Measurements from ENCODE around the gene RAB11FIP4.

RAB11FIP4 gene

DNA sequence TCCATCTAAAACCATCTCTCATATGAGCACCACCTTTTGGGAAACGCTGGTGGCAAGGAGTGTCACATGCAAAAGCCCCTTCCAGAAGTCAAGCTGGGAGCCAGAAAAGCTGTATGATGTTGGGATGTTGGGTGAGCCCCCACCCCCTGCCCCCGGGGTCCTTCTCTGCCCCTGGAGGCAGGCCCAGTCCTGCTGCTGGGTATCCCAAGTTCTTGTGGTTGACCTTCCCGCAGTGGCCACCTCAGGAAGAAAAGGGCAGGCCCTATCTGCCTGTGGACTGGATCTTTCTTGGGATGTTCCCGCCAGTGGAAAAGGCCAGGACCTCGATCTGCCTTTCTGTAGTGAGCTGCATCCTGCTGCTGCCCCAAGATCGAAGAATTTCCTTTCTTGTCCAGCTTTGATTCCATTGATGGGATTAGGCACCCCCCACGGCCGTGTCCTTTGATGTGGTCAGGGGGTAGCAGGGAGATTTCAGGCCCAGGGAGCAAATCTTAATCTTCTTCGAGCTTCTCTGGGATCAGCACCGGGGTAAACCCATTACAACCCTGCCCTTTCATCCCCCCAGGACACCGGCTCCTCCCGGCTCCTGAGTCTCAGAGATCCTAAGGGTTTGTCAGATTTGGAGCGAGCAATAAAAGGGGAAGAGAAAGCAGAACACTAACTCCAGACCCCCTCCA lies 165.6 kb downstream of the RAB11FIP4 start:
- DNase-seq = no peak

DNA sequence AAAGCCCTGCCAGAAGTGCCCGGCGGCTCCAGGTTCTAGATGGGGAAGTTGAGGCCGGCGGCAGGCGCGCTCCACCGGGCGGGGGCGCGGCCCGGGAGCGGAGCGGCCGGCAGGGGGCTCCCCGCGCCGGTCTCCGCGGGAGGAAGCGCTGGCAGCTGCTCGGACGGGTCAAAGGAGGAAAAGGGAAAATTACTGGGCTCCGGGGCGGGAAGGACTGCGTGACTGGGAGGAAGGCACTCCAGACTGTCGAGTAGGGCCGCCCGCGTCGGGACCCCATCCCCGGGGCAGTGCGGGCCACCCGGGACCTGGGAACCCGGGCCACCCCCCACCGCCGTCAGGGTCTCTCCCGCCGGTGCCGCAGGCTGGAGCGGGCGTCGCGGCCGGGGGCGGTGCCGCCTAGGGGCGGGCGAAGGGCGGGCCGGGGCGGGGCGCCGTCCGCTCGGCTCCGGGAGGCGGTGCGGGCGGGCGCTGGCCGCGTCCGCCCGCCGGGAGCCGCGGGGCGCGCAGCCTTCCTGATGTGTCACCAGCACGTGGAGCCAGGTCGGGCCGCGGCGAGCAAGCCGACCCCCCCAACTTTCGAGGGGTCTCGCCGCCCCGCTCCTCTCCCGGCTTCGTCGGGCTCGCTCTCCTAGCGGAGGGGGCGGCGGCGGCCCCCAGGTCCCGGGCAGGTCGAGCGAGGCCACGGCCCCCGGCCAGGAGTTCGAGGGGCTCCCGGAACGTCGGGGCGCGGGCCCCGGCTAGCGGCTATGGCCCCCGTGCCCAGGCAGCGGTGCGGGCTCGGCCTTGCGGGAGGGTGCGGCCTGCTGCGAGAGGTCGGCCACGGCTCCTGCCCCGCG lies 167.5 kb downstream of the RAB11FIP4 start:
- DNase-seq = peak; percentile 63

DNA sequence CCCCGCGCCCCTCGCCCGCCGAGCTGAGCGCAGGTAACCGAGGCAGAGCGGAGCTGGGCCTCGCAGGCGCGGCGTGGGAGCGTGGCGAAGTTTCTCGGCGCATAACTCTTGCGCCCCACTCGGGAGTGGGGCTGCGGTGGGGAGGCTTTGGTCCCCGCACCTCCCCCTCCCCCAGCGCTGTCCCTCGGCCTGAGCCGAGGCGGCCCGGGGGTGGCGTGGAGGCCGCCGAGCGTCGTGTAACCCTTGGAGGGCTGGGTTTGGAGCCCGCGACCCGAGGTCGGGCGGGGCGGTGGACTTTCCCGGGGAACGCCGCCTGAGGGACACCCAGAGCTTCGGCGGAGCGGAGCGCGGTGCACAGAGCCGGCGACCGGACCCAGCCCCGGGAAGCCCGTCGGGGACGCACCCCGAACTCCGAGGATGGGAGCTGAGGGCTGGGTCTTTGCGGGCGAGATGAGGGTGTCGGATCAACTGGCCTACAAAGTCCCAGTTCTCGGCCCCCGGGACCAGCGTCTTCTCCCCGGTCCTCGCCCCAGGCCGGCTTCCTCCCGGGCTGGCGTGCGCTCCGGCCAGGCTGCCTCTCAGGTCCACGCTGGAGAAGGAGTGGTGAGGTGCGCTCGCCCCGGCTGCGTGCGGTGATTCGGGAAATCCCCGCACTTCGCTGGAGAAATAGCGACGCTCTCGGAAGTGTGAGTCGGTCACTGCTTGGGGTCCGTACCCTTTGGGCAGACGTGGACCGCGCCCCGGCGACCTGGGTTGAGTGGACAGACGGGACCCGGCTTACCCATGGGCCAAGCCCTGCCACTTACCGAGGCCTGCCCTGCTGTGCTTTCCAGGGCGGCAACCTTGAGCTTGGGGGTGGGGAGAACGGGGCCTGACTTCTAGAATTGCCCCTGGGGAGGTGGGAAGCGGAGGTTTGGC lies 168.4 kb downstream of the RAB11FIP4 start:
- no peak for DNase-seq

DNA sequence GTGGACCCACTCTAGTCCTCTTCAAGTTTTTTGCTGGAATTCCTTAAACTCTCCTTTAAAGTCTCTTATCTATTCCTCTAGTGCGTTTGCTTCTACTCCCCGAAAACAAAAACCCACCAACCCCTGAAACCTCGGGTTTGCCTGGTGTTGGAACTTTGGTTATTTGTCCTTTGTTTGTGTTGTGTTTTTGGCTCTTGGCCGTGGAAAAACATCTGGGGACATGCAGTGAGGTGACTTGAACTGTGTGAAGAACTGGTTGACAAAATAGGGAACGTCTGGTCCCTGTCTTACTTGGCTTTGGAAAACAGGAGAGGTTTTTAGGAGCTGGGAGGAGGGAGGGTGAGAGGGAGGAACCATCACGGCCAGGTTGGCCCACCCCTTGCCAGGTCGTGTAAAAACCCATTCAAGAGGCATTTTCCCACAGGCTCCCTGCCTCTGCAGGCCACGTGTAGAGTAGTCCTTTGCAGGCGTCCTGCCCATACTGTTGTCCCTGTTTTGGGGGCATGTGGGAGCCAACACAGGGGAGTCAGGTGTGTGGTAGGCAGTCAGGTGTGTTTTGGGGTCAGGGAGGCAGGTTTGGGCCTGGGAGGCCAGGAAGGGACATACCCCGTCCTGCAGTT lies 169.3 kb downstream of the RAB11FIP4 start:
- DNase-seq = no peak

DNA sequence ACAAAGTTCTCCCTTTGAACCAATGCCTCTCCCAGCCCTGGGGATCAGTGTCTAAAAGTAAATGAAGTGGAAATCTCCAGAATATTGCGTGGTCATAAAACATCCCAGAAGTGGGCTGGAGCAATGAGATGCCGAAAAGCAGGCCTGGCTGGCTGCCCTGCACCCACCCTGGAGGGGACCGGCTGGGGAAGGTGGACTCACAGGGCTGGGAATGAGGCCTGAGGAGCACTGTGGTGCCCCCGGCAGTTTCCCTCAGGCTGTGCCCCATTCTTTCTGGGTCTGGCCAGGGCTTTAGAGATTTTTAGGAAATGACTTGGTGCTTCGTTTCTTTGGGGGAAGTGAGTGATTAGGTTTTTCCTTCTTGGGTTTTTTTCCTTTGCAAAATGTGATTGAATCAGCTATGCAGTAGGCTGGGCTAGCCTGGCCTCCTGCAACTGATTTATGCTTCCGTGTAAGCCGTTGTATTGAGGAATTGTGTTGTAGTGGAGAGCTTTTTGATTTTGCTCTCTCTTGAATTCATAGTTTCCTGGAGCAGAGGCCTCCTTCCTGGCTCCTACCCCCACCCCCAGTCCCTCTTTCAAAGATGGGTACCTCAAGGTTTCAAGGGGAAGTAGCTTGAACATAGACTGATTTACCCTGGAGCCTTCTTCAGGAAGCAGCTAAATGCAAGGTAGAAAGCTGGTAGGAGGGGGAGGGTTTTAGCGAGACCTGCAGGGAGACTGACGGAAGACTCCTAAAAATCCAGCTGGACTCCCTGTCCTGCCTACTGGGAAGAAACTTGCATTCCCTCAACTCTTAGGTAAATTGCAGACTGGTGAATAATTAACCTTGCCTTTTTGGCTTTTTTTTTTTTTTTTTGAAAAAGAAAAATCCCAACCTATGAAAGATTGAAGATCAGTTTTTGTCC lies 170.2 kb downstream of the RAB11FIP4 start:
- no peak for DNase-seq

DNA sequence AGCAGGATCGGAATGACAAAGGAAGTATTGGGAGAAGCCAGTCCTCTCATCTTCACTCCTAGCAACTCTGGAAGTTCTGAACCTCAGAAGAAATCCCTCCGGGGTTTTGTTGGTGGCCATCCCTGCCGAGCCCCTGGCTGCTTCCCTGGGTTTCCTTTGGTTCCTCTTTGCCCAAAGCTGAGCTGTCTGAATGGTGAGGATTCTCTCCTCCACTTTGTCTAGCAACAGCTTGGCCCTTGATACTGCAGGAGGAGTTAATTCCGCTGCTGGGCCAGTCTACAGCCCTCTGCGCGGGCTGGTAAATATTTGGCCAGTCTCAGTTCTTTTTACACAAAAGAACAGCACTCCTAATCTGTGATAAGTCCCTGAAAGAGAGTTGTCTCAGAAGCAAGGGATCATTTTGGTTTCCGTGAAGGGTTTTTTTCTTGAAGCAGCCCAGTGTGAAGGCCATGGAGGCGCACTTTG lies 170.9 kb downstream of the RAB11FIP4 start:
- no peak for DNase-seq

DNA sequence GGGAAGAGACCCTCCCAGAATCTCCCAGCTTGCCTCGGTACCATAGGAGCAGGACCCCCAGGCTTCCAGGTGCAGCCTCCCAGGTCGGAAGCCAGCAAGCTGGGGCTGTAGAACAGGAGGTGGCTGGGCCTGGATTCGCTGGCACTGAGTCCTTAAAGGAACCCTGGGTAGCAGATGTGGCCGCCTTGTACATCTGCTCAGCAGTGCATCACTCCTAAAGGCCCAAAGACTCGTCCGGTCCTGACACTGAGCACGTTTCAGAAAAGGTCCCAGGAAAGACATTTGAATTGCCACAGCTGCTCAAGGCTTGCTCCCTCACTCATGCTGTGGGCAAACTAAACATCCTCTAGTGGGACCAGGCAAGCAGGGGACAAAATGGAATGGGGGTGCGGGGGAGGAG lies 172.8 kb downstream of the RAB11FIP4 start:
- no peak for DNase-seq

DNA sequence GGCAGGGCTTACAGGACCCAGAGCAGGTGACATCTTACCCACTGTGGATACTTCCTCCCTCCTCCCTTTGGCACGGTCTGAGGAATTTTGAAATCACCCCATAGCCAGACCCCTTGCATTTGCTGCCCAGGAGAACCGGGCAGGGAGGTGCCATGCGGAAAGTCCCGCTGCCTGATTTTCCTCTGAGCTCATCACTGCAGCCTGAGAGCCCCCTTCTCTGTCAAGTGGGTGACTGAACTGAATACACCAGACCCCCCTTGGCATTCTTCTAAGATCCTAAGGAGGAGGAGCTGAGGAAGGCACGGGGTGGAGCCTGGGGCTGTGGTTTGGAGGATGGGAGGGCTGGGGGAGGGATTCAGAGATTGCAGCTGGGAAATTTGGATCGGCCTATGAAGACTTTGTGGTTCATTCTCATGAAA lies 173.4 kb downstream of the RAB11FIP4 start:
- no peak for DNase-seq

DNA sequence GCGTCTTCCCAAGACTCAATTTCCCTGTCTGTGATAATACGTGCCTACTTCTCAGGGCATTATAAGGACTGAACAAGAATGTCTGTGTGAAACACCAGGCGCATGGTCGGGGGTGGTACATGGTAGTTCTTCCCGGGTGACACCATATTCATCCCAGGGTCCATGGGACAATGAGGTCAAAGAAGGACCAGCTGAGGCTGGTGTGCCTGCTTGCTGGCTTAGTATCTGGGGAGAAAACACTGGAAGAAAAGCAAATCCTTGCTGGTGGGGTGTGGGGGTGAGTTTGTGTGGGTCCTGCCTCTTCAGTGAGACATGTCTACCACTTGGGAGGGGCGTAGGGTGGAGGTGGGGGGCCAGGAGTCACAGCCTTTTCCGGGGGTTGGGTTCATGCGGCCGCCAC lies 174.2 kb downstream of the RAB11FIP4 start:
- no peak for DNase-seq

DNA sequence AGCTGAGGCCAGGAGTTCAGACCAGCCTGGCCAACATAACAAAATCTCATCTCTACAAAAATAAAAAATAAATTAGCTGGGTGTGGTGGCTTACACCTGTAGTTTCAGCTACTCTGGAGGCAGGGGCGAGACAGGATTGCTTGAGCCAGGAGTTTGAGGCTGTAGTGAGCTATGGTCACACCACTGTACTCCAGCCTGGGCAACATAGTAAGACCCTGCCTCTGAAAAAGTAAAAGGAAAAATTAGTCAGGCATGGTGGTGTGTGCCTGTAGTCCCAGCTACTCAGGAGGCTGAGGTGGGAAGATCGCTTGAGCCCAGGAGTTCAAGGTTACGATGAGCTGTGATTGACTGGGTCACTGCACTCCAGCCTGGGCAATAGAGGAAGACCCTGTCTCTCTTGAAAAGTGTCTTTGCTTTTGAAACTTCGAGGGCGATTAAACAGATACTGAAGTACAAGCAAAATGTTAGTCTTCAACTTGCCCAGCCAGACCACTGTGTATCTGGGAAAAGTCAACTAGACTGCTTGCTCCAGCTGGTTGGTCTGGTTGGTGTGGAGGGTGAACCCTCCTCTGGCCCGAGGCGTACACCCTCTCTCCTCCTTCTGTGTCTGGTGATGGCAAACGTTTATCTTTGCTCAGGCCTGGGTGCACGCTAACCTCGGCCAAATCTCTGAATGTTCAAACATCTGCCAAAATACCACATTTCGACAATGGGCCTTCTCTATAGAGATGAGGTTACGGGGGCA lies 174.9 kb downstream of the RAB11FIP4 start:
- no peak for DNase-seq

DNA sequence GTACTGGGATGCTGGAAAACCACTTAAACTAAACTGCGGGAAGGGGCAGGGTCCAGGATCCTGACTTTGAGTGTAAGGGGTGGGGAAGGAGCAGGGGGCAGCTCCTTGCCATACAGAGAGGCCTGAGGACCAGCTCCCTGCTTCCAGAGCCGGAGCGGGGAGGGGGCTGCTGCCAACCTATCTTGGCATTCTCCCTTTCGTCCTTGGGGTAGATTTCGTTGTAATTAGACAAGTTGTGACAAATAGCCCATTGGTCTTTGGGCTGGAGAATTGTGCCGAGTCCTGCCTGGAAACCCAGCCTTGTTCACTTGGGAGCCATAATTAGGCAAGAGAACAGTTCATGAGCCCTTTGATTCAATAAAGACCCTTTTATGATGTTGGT lies 175.5 kb downstream of the RAB11FIP4 start:
- DNase-seq = no peak

DNA sequence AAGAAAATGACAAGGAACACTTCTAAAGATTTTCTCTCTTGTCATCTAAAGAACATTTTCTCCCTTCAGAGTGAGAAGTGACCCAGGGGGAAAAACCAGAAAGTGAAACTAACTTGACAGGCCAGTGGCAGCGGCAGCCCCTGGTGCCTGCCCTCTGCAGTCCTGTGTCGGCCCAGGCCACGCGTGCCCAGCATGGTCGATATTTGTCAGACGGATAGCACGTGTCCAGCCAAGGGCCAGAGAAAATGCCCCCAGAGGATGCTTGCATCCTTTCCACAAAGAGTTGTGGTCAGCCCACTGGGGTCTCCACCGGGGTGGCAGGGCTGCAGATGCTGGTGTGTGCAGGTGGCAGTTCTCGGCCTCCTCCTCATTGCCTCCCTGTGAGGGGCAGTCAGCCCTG lies 176.6 kb downstream of the RAB11FIP4 start:
- no peak for DNase-seq

DNA sequence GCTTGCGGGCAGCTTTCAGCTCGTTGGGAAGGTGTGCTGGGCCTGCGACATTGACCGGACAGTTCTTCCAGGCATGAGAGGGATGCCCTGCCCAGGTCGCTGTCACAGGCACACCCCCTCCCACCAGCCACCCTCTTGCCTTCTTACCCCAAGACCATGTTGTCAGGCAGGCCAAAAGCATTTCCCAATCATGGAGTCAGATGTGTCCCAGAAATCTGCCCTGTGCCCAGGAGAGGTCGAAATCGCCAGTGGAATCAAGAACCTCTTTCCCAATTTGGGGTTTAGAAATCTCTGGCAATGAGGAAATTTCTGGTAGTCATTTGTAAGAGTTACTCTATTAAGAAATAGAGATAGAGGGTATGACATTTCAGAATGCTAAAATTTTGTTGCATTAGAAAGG lies 177.1 kb downstream of the RAB11FIP4 start:
- no peak for DNase-seq

DNA sequence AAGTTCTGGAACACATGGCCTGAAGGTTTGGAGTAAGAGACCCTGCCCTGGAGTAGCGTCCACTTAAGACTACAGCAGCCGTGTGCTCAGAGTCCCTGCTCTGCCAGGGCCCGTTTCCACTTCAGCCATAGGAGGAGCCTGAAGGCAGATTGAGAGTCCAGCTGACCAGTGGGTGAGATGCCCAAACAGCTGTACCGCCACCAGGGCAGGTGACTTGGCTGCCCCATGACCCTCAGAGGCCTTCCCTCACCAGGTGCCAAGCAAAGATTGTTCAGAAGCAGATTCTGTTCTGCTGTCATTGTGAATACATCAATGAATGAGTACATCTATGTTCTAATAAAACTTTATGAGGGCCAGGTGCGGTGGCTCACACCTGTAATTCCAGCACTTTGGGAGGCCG lies 178.8 kb downstream of the RAB11FIP4 start:
- no peak for DNase-seq

DNA sequence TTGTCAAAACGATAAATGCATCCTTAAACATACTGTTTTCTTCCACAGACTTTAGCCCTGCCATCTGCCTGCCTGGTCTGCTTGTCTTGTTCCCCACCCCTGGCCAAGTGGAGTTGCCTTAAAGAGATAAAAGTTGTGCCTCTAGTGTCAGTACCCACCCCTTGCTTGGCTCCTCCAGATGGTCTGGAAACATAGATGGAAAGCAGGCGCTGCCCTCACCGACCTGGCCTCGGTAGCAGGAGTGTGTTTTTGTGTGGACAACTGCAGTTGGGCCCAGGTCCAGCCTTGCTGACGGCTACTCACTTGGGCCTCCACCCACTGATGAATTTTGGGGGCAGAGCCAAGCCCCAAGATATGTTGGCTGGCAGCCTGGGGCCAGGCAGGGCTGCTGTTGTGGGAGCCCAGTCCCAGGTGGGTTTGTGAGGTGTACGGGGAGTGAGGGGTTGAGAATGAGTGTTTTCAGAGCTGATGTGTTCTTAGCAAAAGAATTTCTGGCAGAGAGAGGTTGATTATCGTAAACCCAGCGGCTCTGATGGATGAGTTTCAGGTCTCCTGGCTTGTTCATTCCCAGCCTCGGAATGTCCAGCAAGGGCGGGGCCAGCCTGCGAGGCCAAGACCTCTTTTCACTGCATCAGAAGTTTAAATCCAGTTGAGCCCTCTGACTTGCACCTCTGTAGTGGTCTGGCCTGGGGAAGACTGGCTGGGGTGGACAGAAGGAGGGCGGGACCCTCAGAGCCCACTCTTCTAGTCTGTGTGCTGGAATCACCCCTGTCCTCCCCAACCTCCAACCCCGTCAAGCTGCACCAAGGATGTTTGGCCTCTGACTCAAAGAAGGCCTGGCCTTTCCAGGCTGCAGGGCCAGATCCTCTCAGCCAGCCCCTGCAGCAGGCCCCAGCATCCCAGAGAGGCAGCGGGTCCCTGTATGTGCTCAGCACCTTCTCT lies 179.7 kb downstream of the RAB11FIP4 start:
- DNase-seq = no peak

DNA sequence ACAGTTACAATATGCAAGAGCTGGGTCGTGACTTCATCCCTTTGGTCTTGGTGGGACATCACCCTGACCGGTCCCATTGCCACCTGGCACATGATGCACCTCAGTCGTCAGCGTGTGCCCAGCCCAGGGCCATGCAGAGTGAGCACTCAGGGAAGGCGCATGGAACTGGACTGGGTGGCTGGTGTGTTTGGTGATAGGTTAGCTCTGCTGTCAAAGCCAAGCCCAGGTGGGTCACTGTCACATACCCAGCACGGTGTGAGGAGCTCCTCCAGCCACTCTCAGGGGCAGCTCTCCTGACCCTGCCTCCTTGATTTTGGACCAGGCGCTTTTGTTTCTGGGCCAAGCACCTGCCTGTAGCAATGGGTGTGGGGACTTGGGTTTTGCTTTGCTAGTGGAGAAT lies 180.9 kb downstream of the RAB11FIP4 start:
- DNase-seq = no peak

DNA sequence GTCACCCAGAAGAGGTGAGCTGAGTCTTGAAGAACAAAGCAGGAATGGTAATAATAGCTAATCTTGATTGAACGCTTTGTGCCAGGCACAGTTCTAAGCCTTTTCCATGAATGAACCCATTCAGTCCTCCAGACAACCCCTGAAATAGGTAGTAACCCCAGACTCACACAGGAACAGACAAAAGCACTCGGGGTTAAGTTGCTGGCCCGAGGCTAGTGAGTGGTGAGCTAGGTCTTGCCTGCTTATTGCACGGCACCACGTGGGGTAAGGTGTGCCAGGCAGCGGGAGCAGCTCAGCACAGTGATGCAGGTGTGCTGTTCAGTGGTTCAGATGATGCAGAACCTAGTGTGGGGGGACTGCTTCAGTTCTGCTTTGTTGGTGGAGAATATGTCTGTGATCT lies 181.6 kb downstream of the RAB11FIP4 start:
- no peak for DNase-seq

DNA sequence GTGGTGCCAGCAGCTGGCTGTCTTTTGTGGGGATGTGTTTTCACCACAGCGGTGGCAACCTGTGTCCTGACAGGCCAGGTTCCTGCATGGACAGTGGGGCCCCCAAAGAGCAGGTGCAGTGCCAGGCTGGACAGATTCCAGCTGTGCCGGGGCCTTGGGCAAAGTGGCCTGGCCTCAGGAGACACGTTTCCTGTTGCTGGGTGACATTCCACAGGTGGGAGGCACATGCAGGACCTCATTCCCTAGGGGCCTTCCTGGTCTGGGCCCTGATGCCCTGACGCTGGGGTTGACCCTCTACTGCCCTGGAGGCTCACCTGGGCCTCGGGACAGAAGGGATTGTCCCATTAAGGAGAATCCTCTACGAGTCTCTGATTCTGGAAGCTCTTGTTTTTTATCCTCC lies 182.4 kb downstream of the RAB11FIP4 start:
- no peak for DNase-seq

DNA sequence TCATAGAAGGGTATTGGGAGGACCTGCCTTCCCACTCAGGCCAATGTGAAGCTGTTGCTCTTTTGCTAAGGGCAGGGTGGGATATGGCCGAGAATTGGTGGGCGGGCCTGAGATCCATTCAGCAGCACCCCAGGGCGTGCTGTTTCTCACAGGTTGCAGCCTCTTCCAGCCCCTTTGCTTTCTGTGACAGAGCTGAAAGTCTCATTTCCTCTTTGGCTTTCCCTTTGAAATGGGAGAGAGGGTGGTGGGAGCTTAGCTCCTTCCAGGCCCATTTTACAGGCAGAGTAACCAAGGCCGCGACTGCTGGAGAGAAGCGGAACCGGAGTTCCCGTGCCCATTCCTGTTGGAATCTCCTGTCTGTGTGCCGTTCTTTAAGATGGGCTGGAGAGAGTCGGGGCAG lies 183.0 kb downstream of the RAB11FIP4 start:
- DNase-seq = no peak

DNA sequence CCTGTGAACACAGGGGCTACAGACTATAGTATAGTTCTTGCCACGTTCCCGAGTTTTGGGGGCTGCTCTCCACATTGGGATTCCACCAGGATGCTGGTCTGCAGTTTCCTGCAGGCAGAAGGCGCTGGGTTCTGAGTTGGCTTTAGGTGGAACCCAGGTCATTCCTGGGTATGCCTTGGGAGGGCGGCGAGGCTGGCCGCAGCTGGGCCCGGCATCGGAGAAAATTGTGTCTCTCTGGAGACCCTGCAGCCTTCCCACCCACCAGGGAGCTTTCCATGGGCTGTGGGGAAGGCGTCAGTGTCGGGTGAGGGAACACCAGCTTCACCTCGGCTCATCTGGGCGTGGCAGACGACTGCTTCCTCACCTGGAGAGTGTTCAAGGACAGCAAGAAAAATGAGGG lies 183.6 kb downstream of the RAB11FIP4 start:
- no peak for DNase-seq

Data from stimulated activated CD4-positive, alpha-beta T cell treated with anti-CD3 and anti-CD28 coated beads, Interleukin-12 subunit alpha, Interleukin-12 subunit beta, amount 100 ng/mL, for 4 hours (primary cell).